Smooth muscle cell (in vitro differentiated cells): ENCODE measurements around the gene PIK3C3. TPM values are rescaled to one million over a fixed set of nuclear protein-coding genes. Genes with fewer than 3 reads are reported as not detected.

Source experiments
- DNase-seq: peaks from one replicate; lab custom pipeline; 2025; ENCODE audit not compliant: unreplicated experiment; lab: John Stamatoyannopoulos, UW
- H2AFZ ChIP-seq: fragments of 200-600 bp; sonication (generic); 2 replicates; pipeline ENCODE4 v1.6.0; 2016; ENCODE audit warnings: antibody characterized with exemption, low read depth, mild to moderate bottlenecking
- H3F3A ChIP-seq: fragments of 200-600 bp; sonication (generic); 2 replicates; pipeline ENCODE4 v1.6.0; 2017; ENCODE audit warnings: antibody characterized with exemption, low read depth
- H3K27ac ChIP-seq: fragments of 200-600 bp; sonication (generic); 2 replicates; pipeline ENCODE4 v1.5.1; 2016; ENCODE audit warnings: low read depth, mild to moderate bottlenecking
- H3K27me3 ChIP-seq: fragments of 200-600 bp; sonication (generic); 2 replicates; pipeline ENCODE4 v1.6.1; 2016; ENCODE audit warnings: low read depth, mild to moderate bottlenecking
- H3K36me3 ChIP-seq: fragments of 200-600 bp; sonication (generic); 2 replicates; pipeline ENCODE4 v1.5.1; 2016; ENCODE audit warnings: low read depth
- H3K4me1 ChIP-seq: fragments of 200-600 bp; sonication (generic); 2 replicates; pipeline ENCODE4 v1.5.1; 2016; ENCODE audit warnings: low read depth
- H3K4me2 ChIP-seq: fragments of 200-600 bp; sonication (generic); 2 replicates; pipeline ENCODE4 v1.6.0; 2016; ENCODE audit warnings: mild to moderate bottlenecking
- H3K4me3 ChIP-seq: fragments of 200-600 bp; sonication (generic); 2 replicates; pipeline ENCODE4 v1.5.1; 2016; ENCODE audit warnings: mild to moderate bottlenecking
- H3K79me2 ChIP-seq: fragments of 200-600 bp; sonication (generic); 2 replicates; pipeline ENCODE4 v1.6.0; 2016; ENCODE audit warnings: low read depth, mild to moderate bottlenecking
- H3K9ac ChIP-seq: fragments of 200-600 bp; sonication (generic); 2 replicates; pipeline ENCODE4 v1.6.0; 2016; ENCODE audit warnings: low read depth
- H3K9me3 ChIP-seq: fragments of 200-600 bp; sonication (generic); replicated peaks from 2 replicates; pipeline ENCODE4 v1.5.1; 2016; ENCODE audit warnings: low read depth
- H4K20me1 ChIP-seq: fragments of 200-600 bp; sonication (generic); 2 replicates; pipeline ENCODE4 v1.6.0; 2016; ENCODE audit warnings: low read depth
- CTCF ChIP-seq: fragments of 200-600 bp; sonication (generic); IDR thresholded peaks from 2 replicates; pipeline ENCODE4 v1.5.1; 2017; ENCODE audit warnings: borderline replicate concordance, mild to moderate bottlenecking, antibody characterized with exemption; ENCODE audit not compliant: insufficient read depth, poor library complexity, severe bottlenecking
- WGBS: methylation state at CpG from one replicate; pipeline ENCODE4 v1.1.7; 2016; ENCODE audit warnings: low lambda C conversion rate; 5-methylcytosine and 5-hydroxymethylcytosine counted together
- polyA plus RNA-seq: library from polyadenylated mRNA; unstranded; fragments of >200 nt; fragmentation: Nextera tagmentation; extraction: Ambion mirVana; gene quantifications from 2 replicates; pipeline ENCODE4 v1.2.1, GENCODE V29; 2016
- total RNA-seq: library from RNA; depleted of rRNA; stranded (reverse); fragments of >200 nt; gene quantifications from 2 replicates; pipeline ENCODE4 v1.2.3, GENCODE V29; 2014

Gene PIK3C3
- total and polyA plus RNA-seq, 2 experiments from 2014 or later = 19.2 to 58.6 TPM

- H3K27ac ChIP-seq = peak overlapping the region; percentile 80
- peak; percentile 91 for TF ChIP-seq CTCF
Measured at GRCh38 chr18:42114310-42114943, 159.4 kb downstream of the PIK3C3 start.

GRCh38 chr18:42126586-42126985 is 171.6 kb downstream of the PIK3C3 start:
- 91% methylated on average over 1 of the region's 1 CpG for WGBS

More at GRCh38 chr18:42114310-42114943, 159.4 kb downstream of the PIK3C3 start:
- Histone ChIP-seq H3F3A (peaks cover 10% of the 10 kb centered on the region), H3K9me3 (no peaks in the 10 kb centered on the region), H3K27me3 (no peaks in the 10 kb centered on the region), H3K79me2 (no peaks in the 10 kb centered on the region), H3K4me1 (peaks cover 3% of the 10 kb centered on the region), H3K4me3 (no peak overlapping the region), H3K4me2 (peak overlapping the region; percentile 68), H3K36me3 (no peaks in the 10 kb centered on the region), H4K20me1 (no peaks in the 10 kb centered on the region), H2AFZ (peak overlapping the region; percentile 90), H3K9ac (peak overlapping the region; percentile 25)
- 27% methylated on average over 7 of the region's 7 CpGs for WGBS
- DNase-seq = peak; percentile 2

DNA sequence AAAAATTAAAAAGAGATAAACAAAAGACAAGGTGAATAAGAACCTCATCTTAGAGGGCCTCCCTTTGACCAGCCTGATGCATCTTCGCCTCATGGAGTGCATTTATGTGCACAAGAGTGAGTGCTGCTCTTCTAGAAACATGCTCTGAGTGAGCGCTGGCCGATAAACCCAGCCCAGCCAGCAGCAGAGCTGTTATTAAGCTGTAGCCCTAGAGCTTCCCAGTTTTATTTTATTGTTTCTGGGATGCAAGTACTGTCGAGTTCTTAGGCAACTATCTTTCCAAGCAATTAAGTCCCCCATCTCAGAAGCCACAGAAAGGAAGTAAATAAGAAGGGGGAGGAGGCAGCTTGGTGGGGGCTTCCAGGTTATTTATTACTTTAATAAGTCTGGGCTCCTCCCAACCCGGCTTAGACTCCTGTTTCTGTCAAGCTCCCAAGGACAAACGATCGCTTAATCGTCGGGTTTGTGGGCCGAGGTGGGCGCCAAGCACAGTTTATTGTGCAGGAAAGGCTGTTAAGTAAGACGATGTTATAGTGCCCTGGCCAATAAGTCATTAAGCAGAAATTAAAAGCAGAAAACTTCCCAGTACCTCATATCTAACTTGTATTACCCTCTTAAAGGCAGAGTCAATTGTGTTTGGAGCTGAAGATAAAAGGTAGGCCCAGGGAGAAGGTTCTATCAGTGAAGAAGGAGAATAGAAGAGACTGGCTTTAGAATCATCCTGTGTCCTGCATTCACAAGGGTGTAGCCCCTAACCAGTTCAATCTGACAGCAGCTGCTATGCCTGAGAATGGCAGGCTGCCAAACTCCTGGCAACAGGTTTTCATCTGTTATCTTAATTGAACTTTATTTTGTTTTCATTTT is 176.3 kb downstream of the PIK3C3 start:
- Histone ChIP-seq H3K27me3 (no peaks in the 10 kb centered on the region), H3K36me3 (no peaks in the 10 kb centered on the region), H2AFZ (no peak overlapping the region), H3K27ac (no peak overlapping the region), H3K4me3 (no peak overlapping the region), H3K9me3 (no peaks in the 10 kb centered on the region), H4K20me1 (no peaks in the 10 kb centered on the region), H3F3A (no peaks in the 10 kb centered on the region), H3K9ac (no peak overlapping the region), H3K4me2 (no peak overlapping the region), H3K79me2 (no peaks in the 10 kb centered on the region), H3K4me1 (no peaks in the 10 kb centered on the region)
- no peak for DNase-seq
- no peak for TF ChIP-seq CTCF
- 70% methylated on average over 12 of the region's 12 CpGs for WGBS

More at GRCh38 chr18:42126586-42126985, 171.6 kb downstream of the PIK3C3 start:
- Histone ChIP-seq H2AFZ (no peak overlapping the region), H3K79me2 (no peaks in the 10 kb centered on the region), H4K20me1 (no peaks in the 10 kb centered on the region), H3K36me3 (no peaks in the 10 kb centered on the region), H3K4me2 (no peak overlapping the region), H3F3A (no peaks in the 10 kb centered on the region), H3K4me1 (no peaks in the 10 kb centered on the region), H3K9me3 (no peaks in the 10 kb centered on the region), H3K4me3 (no peak overlapping the region), H3K9ac (no peak overlapping the region), H3K27me3 (no peaks in the 10 kb centered on the region), H3K27ac (no peak overlapping the region)
- TF ChIP-seq CTCF = no peak
- DNase-seq = no peak

DNA sequence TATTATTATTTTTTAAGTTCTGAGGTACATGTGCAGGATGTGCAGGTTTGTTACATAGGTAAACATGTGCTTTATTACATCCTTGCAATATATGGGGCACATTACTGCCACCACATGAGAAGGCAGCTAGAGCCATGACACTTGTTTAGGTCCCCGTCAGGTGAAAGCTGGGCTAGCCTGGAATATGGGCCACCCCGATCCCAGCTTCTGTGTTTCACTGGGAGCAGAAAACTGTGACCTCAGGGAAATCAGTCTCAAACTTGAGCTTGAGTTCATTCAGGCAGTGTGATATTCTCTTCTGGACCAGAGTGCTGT is 176.9 kb downstream of the PIK3C3 start:
- no peak for DNase-seq
- Histone ChIP-seq H4K20me1 (no peaks in the 10 kb centered on the region), H3K27ac (no peak overlapping the region), H3K36me3 (no peaks in the 10 kb centered on the region), H2AFZ (no peak overlapping the region), H3K4me3 (no peak overlapping the region), H3K27me3 (no peaks in the 10 kb centered on the region), H3K79me2 (no peaks in the 10 kb centered on the region), H3K4me1 (no peaks in the 10 kb centered on the region), H3K9ac (no peak overlapping the region), H3F3A (no peaks in the 10 kb centered on the region), H3K9me3 (no peaks in the 10 kb centered on the region), H3K4me2 (no peak overlapping the region)
- no peak for TF ChIP-seq CTCF
- 90% methylated on average over 2 of the region's 2 CpGs for WGBS
